HG03095 (cell line): ENCODE data around the gene KCNJ9.
A peak's percentile ranks its signal among the peaks of the same experiment; 100 is the strongest.
"Not testable (repeated sequence)": the region's sequence is repeated elsewhere in the genome, so short reads cannot be mapped to it uniquely, and the experiment has no call there.

Experiments
- ATAC-seq: cut with Tn5 transposase; IDR thresholded peaks from one replicate; pipeline ENCODE4 v1.9.1; 2021; ENCODE audit warnings: moderate library complexity; ENCODE audit not compliant: unreplicated experiment

Gene KCNJ9

GRCh38 chr1:160081261-160081936 is at the start of gene KCNJ9:
Gene KCNJ9, plus strand, starts transcription at chr1:160081538. Its CDS starts 2,493 bp downstream, at chr1:160084031.
- ATAC-seq, result no peak

DNA sequence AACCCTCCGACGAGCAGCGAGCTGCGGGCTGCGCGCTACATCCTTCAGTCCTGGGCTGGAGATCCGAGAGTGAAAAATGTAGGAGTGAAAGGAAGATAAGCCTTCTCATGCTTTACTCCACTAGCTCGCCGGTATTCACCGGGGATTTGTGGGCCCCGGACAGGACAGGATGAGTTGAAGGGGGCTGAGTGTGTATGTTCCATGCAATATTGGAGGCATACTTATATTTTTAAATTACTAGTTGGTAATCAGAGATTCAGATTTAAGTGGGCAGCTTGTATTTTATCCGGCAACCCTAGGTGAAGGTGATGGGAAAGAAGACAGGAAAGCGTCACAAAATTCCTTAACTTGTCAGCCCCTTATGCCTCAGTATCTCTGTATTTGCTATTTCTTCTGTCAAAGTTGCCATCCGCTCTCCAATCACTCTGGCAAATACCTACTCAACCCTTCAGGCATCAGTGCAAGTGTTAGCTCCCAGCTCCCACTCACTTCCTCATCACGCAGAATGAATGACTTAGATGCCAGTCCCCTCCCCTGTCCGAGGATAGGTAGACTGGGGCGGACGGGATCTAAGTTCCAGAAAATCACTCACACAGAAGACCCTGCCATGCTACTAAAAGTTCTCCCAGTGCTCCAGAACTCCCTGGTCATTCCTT is 49.0 kb upstream of the KCNJ9 start:
- ATAC-seq, result peak; percentile 17

DNA sequence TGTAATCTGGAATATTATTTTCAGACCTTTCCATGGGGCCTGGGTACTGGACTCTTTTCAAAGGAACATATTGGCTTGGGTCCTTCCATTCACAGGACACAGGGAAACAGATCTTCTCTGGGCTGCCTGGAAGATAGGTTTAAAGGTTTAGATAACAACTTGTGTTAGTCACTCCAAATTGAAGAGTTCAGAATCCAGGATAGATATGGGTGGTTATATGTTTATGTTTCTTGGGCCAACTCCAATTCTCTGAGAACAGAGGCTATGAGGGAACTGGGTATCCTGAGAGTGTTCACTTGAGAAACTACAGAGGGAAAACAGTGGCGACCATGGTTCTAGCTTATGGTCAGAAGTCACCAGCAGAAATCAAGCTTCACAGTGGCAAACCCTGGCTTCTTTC is 40.9 kb upstream of the KCNJ9 start:
- no peak for ATAC-seq

DNA sequence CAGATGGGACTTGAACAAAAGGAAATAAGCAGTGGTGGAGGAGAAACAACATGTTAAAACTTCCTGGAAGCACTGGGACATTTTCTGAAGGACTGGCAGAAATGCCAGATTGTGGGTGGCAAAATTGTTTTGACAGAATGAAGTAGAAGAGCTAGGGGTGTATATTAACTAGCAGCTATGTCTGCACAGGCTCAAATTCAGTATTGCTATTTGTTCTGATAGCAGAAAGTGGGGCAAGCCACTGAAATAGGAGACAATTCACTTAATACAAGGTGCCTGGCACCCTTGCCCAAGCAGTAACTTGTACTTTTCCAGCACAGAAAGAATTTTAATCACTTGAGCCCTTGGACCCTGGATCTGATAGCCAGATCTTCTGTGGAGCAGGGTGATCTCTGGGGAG is 37.8 kb upstream of the KCNJ9 start:
- ATAC-seq, result no peak

DNA sequence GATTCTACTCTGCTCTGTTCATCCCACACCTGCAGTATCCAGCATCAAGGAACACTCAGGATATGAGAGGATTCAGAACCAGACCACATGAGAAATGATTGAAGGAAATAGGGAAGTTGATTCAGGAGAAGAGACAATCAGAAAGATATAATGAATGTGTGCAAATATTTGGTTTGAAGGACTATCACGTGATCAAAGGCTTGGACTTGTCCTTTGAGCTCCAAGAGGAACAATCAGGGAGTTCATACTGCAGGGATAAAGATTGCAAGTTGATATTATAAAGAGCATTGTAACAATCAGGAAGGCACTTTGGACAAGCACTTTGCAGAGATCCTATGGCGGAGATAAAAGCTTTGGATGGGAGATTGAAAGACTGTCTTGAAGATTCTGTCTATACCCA is 35.7 kb upstream of the KCNJ9 start:
- no peak for ATAC-seq

DNA sequence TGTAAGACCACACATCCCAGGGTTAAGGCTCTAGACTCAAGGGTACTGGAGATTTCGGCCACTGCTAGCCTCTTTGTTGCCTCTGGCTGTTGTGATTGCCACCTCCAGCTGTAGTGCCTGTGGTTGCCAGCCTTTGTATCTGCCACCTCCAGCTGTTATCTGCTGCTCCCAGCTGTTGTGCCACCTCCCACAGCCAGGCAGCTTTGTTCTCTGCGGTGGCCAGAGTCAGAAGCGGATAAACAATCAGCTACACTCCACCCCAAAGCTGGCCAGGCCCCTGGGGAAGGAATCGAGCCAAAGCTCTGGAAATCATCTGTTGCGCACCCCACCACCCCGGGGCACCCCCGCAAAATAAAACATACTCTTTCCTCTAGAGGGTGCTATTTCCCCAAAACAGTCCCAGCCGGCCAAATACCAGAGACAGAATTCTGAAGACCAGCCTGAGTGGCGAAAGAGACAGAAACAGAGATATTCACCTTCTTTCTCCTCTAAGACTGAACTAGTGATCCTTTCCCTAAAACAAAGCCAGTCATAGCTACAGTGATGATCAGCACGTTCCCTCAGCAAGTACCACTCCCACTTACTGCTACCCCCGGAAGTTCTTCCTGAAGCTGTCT is 34.7 kb upstream of the KCNJ9 start:
- ATAC-seq, result peak; percentile 68

DNA sequence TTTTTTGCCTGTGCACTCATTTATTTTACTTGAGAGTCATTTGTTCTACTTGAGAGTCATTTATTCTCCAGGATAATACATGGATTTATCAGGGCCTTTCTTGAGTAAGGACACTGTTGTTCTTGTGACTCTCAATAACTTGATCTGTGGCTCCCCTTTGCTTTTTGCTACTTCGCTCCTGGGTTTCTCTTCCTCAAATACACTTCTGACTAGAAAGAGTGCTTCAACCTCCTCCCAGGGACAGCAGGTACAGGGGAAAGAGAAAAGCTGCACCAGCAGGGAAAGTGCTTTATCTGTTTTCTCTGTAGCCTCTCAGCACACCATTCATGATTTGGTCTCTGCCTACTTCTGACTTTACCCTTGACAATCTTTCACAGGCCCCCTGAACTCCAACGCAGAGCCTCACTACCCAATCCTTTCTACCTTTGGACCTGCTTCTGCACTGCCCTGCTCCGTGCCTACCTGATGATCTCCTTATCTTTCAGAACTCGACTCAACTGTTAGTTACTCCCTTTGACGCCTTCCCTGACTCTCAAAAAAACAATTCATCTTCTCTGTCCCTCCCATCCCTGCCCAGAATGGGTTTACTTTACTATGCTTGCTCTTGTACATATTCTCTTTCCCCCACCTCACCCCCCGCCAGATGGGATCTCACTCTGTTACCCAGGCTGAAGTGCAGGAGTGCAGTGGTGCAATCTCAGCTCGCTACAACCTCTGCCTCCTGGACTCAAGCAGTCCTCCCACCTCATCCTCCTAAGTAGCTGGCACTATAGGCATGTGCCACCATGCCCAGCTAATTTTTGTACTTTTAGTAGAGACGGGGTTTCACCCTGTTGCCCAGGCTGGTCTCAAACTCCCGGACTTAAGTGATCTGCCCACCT is 34.0 kb upstream of the KCNJ9 start:
- ATAC-seq, result no peak

DNA sequence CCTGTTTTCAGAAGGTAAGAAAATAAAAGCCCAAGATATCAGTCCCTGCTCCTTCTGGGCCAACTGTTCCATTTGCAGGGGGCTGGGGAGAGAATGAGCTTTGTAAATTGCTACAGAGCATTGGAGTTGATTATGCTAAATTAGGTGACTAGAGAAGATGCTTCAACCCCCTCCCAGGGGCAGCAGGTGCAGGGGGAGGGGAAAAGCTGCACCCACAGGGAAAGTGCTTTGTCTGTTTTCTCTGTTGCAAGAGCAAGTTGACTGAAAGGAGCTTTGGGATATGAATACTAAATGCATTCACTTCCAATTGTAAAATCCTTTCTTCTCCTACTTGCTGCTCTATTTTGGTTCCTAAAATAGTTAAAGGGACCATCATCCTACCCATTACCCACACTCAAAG is 33.0 kb upstream of the KCNJ9 start:
- no peak for ATAC-seq

DNA sequence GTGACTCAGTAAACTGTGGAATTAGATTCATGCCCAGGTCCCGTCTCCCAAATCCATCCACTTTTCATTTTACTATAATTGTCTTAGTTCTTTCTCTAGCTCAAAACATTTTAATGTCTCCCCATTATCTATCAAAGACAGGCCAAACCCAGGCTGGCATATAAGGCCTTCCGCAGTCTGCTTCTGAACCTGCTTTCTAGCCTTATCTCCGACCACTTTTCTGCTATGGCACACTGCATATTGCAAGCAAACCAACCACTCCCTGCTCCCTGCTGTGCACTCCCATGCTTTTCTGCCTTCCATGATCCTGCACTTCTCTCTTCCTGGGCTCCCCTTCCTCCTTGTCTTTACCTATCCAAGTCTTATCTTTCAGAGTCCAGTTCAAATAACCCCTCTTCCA is 32.2 kb upstream of the KCNJ9 start:
- no peak for ATAC-seq

DNA sequence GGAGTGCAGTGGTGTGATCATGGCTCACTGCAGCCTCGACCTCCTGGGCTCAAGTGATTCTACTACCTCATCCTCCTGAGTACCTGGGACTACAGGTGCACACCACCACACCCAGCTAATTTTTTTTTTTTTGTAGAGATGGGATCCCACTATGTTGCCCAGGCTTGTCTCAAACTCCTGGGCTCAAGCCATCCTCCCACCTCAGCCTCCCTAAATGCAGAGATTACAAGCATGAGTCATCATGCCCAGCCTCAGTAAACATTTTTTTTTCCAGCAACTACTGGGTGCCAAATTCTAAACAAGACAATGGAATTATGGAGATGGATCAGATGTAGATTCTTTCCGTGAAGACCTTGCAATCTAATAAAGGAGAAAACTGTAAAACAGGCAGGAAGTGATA is 31.2 kb upstream of the KCNJ9 start:
- not testable (repeated sequence) for ATAC-seq

- no peak for ATAC-seq
These were observed 30.7 kb upstream of the KCNJ9 start for GRCh38 chr1:160050619-160051018.

DNA sequence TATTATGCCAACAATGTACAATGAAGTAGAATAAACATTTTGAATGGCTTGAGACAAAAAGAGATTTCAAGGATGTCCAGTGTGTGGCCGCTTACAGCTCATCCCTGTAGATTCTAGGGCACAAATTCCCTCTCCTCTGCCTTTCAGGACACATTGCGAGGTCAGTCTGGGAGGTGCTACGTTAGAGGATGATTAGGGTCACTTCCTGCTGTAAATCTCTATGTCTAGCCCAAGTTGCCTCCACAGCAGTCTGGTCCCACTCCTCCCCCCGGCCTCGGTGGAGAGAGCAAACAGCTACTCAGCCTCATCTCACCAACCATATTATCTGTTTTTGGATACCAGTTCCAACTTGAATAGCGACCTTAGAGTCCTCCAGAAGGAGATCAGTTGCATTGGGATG is 28.4 kb upstream of the KCNJ9 start:
- no peak for ATAC-seq

GRCh38 chr1:160053548-160054365 is 27.6 kb upstream of the KCNJ9 start:
- ATAC-seq, result no peak

DNA sequence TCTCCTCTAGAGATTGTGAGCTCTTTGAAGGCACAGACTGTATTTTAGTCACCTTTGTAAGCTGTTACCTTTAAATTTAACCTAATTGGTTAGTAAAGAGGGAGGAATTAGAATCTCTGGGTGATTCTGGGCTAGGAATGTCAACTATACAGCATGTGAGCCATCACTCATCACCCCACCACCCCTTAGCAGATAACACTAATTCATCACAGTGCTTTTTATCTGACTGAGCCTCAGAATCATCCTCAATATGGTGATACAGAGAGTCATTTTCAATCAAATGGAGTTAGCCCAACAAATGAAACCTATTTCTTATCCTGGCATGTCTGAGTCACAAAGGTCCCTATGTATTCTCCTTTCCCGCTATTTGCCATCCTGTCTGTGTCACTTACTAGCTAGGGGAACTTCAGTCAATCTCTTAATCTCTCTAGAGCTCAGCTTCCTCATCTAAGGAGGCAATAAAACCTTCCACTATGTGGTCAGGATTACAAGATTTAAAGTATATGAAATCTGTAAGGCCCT is 24.6 kb upstream of the KCNJ9 start:
- no peak for ATAC-seq

DNA sequence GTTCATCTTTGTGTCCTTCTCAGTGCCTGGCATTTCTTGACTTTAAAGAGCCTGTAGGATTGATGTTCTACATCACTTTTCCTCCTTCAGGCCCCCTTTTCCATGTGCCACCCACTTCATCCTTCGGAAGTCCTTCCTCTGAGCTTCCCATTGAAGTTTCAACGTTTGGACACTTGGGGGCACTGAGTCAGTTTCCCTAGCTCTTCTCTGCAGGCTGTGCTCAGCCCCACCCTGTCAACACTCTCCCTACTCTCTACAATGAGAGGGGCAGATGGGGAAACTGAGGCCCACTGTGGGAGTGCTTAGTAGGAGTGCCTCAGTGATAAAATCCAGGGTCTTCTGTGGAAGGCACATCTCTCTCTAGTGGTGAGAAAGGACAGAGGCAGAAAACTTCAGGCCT is 23.3 kb upstream of the KCNJ9 start:
- ATAC-seq, result no peak

- no peak for ATAC-seq
These were observed 19.7 kb upstream of the KCNJ9 start for GRCh38 chr1:160061369-160062229.

DNA sequence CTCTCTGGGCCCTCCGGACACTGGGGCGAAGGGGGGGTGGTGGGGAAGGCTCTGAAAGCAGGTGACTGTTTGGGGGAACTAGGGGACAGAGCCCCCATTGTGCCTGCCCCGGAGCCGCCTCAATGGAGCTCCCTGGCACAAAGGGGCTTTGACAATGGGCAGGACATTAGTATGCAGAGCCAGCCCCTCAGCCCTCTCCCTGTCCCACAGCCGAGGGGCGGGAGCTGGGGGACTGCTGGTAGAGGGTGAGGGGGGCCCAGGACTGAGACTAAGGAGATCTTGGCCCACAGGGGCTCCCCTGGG is 19.2 kb upstream of the KCNJ9 start:
- ATAC-seq, result no peak

DNA sequence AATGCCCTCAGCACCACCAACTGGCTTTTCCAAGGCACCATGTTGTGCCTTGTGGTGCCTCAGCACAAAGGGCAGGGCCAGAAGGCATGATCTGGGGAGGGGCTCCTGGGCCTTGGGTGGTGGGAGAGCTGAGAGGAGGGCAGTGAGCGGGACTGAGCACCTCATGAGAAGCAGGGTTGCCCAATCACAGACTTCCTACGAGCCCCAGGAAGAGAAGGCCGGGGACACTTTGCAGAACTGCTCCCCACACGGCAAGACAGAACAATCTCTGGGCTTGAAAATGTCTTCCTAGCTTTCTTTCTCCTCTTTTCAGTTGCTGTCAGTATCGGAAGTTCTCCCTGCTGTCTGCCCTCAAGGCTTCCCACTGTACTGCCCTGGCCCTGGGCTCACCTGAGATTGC is 18.2 kb upstream of the KCNJ9 start:
- no peak for ATAC-seq

DNA sequence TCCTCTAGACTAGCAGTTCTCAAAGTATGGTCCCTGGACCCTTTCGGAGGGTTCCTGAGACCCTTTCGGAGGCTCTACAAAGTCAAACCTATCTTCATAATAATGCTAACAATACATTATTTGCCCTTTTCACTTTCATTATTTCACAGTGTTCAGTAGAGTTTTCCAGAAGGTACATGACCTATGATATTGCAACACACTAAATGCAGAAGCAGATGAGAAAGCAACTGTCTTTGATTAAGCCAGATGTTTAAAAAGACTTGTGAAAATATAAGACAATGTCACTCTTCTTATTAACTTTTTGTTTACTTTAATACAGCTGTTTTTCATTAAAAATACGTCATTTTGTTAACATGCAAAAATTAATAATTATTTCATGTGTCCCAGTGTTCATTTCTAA is 17.2 kb upstream of the KCNJ9 start:
- no peak for ATAC-seq

GRCh38 chr1:160064746-160065145 is 16.6 kb upstream of the KCNJ9 start:
- no peak for ATAC-seq
